Aorta (tissue), 5 donors: ENCODE measurements around the gene CLCA1. TPM values are rescaled to one million over a fixed set of nuclear protein-coding genes. Genes with fewer than 3 reads are reported as not detected.

ENCODE experiments used
- ATAC-seq: fragments of 200-7000 bp; cut with Tn5 transposase; one replicate; pipeline ENCODE4 v1.9.1; 2022; ENCODE audit warnings: moderate library complexity; ENCODE audit not compliant: low FRiP score
- DNase-seq, 2 donors: peaks; one replicate each; pipeline ENCODE4 v3.0.0-alpha.2; 2020
- H3K27ac ChIP-seq, 2 donors: one replicate each; pipeline ENCODE4 v1.5.1; 2013; ENCODE audit warnings: low read length in 2 of 2, mild to moderate bottlenecking in 2 of 2, moderate library complexity in 2 of 2, control low read depth in 1 of 2, inconsistent platforms in 1 of 2, low read depth in 1 of 2
- H3K27me3 ChIP-seq, 2 donors: one replicate each; pipeline ENCODE4 v1.6.1; 2013; ENCODE audit warnings: control low read depth in 1 of 2, low read length in 1 of 2, mild to moderate bottlenecking in 1 of 2, moderate library complexity in 1 of 2; ENCODE audit not compliant: insufficient read depth in 2 of 2, control insufficient read depth in 1 of 2
- H3K36me3 ChIP-seq, 2 donors: one replicate each; pipeline ENCODE4 v1.6.1; 2013; ENCODE audit warnings: control low read depth in 1 of 2, low read length in 1 of 2, mild to moderate bottlenecking in 1 of 2; ENCODE audit not compliant: insufficient read depth in 2 of 2, control insufficient read depth in 1 of 2
- H3K4me1 ChIP-seq, 2 donors: one replicate each; pipeline ENCODE4 v1.6.1; 2013; ENCODE audit warnings: low read length in 2 of 2, control low read depth in 1 of 2, mild to moderate bottlenecking in 1 of 2, moderate library complexity in 1 of 2; ENCODE audit not compliant: insufficient read depth in 2 of 2, control insufficient read depth in 1 of 2
- H3K4me3 ChIP-seq, 2 donors: one replicate each; pipeline ENCODE4 v1.5.1; 2013; ENCODE audit warnings: low read length in 2 of 2, control low read depth in 1 of 2, mild to moderate bottlenecking in 1 of 2
- H3K9me3 ChIP-seq: one replicate; pipeline ENCODE4 v1.6.1; 2013; ENCODE audit warnings: mild to moderate bottlenecking, low read length; ENCODE audit not compliant: control insufficient read depth
- WGBS, 2 donors: extraction: QIAGEN DNeasy Blood & Tissue Kit; methylation state at CpG; one replicate each; pipeline ENCODE4 v1.1.7; 2013; 5-methylcytosine and 5-hydroxymethylcytosine counted together
- intact Hi-C, 2 donors: fragments of 100-400 bp; cut with DNase I; formaldehyde crosslinking; loops; one replicate each; pipeline versions ENCODE4 v1.14.2 to v1.15.0; 2022
- polyA plus RNA-seq, 2 donors: library from polyadenylated mRNA; stranded (reverse); fragments of 200-250 nt; gene quantifications; one replicate each; pipeline ENCODE4 v1.2.3, GENCODE V29; 2013
- total RNA-seq, 2 donors: library from RNA; stranded (reverse); fragmentation: NEBNext Ultra II Directional; extraction: Animal tissue kit (Norgen Biotek cat#: 25700); gene quantifications; one replicate each; pipeline ENCODE4 v1.2.1, GENCODE V29; 2021
- donor health status: healthy with polysubstance abuse.
- donor health status: Bipolar disorder and iron deficiency.
- donor health status: DM: no; HTN: no; CAD: no.
- donor health status: DM: no; HTN: no; CAD: no.
- donor health status: DM: yes; HTN: yes; CAD: no.

Gene CLCA1
- total and polyA plus RNA-seq, 4 donors = 0.10 to 29.7 (median 0.15) TPM; not detected in 1

DNA sequence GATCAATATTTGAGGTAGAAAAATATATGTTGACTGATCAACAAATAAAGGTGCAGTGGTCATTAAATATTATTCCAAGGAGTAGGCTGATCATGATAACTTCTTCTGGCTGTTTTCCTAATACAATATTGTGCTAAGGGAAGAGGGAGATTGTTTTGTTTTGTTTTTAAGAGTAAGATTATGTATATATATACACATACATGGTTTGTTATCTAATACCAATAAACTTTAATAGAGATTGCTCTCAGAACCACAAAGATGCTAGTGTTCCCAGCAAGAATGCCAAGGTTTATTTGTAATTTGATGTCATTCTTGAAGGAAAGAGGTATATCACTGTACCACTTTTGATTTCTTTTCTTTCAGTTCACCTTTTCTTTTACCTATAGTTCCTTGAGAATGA, 34.7 kb upstream of the CLCA1 start:
- no peaks in the 10 kb centered on the region for H3K27me3 ChIP-seq
- DNase-seq (no peak), ATAC-seq (no peak)
- H3K4me1 ChIP-seq = peaks cover 3% of the 10 kb centered on the region in 2 donors
- no peak overlapping the region for H3K27ac ChIP-seq
- H3K4me3 ChIP-seq = no peak overlapping the region
- no peaks in the 10 kb centered on the region for H3K36me3 ChIP-seq
- H3K9me3 ChIP-seq = peaks cover 2% of the 10 kb centered on the region
- intact Hi-C loops = no loop called here

DNA sequence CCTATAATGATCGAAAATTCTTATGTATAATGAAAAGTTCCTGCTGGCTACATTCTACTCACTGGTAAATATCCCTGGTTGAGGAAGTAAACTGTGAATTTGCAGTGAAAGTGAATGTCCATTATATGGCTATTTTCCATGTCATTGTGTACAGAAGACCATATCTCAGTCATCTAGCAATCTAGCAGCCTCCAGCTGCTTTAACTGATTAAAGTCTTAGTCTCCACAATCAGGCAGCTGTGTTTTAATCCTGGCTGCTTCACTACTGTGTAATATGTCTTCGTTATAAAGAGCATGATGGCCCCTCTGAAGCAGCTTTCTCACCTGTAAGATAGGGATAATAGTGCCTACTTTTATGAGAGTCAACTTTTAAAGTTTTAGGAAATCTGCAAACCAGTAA, 33.4 kb upstream of the CLCA1 start:
- peaks cover 0 to 1% of the 10 kb centered on the region in 2 donors for H3K4me1 ChIP-seq
- 41 to 70% methylated on average over 2 of the region's 2 CpGs for WGBS, 2 donors
- no peak overlapping the region for H3K27ac ChIP-seq
- DNase-seq = no peak
- no peak for ATAC-seq
- H3K9me3 ChIP-seq = peaks cover 2% of the 10 kb centered on the region
- H3K36me3 ChIP-seq = no peaks in the 10 kb centered on the region
- intact Hi-C loops = no loop called here
- no peaks in the 10 kb centered on the region for H3K27me3 ChIP-seq
- no peak overlapping the region for H3K4me3 ChIP-seq

DNA sequence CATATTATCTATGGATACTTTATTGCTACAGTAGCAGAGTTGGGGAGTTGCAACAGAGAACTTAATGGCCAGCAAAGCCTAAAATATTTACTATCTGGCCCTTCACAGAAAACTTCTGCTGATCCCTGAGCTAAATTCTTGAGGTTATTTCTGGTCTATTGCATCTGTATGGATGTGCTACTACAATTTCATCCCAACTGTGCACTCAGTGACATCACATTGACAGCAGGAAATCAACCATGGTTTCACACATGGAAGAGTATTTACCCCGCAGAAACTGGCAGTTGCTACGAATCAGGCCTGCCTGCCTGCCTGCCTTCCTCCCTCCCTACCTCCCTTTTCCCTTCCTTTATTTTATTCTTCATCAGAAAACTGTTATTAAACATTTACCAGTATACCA, 32.7 kb upstream of the CLCA1 start:
- H3K4me3 ChIP-seq = no peak overlapping the region
- intact Hi-C loops = no loop called here
- H3K9me3 ChIP-seq = peaks cover 2% of the 10 kb centered on the region
- H3K4me1 ChIP-seq = no peaks in the 10 kb centered on the region
- no peak for DNase-seq
- ATAC-seq = no peak
- H3K36me3 ChIP-seq = no peaks in the 10 kb centered on the region
- H3K27ac ChIP-seq = no peak overlapping the region
- 77 to 82% methylated on average over 2 of the region's 2 CpGs for WGBS, 2 donors
- no peaks in the 10 kb centered on the region for H3K27me3 ChIP-seq

DNA sequence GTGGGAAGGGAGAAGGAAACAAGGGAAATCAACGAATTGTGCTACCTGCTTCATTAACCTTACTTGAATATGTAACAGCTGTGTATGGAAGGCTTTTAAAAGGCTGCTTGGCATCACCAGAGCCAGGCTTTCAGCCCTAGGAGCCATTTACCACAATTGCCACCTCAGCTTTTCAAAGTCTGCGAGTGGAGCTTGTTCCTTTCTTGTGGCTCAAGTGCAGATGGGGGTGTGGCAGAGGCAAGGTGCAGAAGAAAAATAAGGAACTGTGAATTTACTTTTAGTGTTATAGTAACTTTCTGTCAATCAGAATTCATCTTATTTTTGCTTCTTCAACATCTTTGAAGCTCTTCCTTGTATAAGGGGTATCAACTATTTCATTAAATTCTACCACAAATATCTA, 27.1 kb upstream of the CLCA1 start:
- DNase-seq = no peak
- no peaks in the 10 kb centered on the region for H3K27me3 ChIP-seq
- H3K36me3 ChIP-seq = no peaks in the 10 kb centered on the region
- H3K4me1 ChIP-seq = no peaks in the 10 kb centered on the region
- intact Hi-C loops = no loop called here
- no peak overlapping the region for H3K4me3 ChIP-seq
- H3K27ac ChIP-seq = no peak overlapping the region
- WGBS, 2 donors = 60 to 62% methylated on average over 2 of the region's 2 CpGs
- no peak for ATAC-seq
- peaks cover 2% of the 10 kb centered on the region for H3K9me3 ChIP-seq

DNA sequence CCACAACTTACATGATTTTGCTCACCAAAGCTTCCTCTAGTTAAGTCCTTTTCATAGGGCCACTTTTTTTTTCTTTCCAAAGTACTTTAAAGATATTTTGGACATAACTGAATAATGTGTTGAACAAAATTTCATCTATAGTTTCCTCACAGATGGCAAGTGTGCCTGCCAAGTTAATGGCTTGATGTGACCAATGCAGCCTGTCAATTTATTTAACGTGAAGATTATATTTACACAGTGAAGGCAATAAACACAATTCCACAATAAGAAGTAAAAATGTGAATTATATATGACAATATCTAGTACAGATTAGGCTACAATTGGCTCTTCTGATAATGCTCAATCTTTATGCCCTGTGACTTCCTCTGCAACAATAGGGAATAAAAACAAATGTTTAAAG, 26.7 kb upstream of the CLCA1 start:
- no peaks in the 10 kb centered on the region for H3K27me3 ChIP-seq
- no peaks in the 10 kb centered on the region for H3K36me3 ChIP-seq
- no peak overlapping the region for H3K27ac ChIP-seq
- intact Hi-C loops = no loop called here
- ATAC-seq (no peak), DNase-seq (no peak)
- H3K4me1 ChIP-seq = no peaks in the 10 kb centered on the region
- H3K9me3 ChIP-seq = peaks cover 2% of the 10 kb centered on the region
- WGBS, 2 donors = 73 to 83% methylated on average over 1 of the region's 1 CpG
- H3K4me3 ChIP-seq = no peak overlapping the region

DNA sequence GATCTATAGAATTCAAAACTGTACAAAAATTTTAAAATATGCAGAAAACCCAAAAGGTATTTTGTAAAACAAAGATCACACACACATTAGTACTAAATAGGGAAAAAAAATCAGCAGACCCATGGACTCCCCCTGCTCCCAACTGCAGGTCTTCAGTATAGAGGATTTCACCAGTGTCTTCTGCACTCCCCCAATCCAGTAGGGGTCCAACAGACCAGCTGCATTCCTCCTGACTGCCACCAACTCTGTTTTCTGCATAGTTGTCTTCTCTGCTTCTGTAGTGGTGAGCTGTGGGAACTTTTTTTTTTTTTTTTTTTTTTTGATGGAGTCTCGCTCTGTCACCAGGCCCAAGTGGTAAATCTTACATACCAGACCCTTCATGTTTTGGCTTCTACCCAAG, 22.8 kb upstream of the CLCA1 start:
- Histone ChIP-seq H3K9me3 (no peaks in the 10 kb centered on the region), H3K4me3 (no peak overlapping the region), H3K4me1 (no peaks in the 10 kb centered on the region), H3K27ac (no peak overlapping the region), H3K27me3 (no peaks in the 10 kb centered on the region), H3K36me3 (no peaks in the 10 kb centered on the region)
- no peak for ATAC-seq
- 22 to 55% methylated on average over 1 of the region's 1 CpG for WGBS, 2 donors
- intact Hi-C loops = no loop called here
- no peak for DNase-seq

DNA sequence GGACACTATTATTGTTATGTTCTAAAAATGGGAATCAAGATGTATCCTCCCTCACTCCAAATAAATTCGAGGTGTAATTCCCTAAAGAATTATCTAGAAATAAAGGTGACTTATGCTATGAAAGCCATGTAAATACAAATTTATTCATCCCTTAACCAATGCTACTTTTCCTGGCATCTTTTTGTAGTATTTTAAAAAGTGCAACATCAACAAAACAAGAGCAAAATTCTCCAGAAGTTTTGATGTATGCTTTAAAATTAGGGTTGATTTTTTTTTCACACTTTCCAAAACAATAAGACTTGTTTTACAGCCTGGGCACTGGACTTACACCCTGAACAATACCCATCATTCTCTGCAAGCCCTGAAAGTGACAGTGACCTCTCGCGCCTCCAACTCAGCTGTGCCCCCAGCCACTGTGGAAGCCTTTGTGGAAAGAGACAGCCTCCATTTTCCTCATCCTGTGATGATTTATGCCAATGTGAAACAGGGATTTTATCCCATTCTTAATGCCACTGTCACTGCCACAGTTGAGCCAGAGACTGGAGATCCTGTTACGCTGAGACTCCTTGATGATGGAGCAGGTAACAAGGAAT, 21.4 kb upstream of the CLCA1 start:
- Histone ChIP-seq H3K4me3 (no peak overlapping the region), H3K9me3 (no peaks in the 10 kb centered on the region), H3K27me3 (no peaks in the 10 kb centered on the region), H3K27ac (no peak overlapping the region), H3K36me3 (no peaks in the 10 kb centered on the region), H3K4me1 (no peaks in the 10 kb centered on the region)
- no peak for ATAC-seq
- WGBS, 2 donors = 77 to 78% methylated on average over 4 of the region's 4 CpGs
- intact Hi-C loops = no loop called here
- DNase-seq = no peak

DNA sequence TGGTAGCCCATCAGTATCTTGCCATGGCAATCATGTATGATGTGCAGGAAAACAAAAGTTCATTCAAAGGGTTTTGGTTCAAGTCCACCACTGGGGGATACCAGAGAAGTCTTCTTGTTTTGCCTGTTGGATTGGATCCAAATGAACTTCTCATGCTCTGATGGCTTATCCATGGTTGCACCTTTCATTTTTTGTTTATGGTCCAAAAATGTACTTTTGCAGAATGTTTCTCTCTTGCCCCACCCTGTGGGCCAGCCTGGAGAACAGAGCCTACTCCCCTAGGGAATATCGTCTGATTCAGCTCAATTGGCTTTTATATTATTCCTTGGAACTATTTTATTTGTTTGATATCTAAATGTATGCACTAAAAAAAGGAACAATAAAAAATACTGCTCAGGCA, 20.1 kb upstream of the CLCA1 start:
- no peaks in the 10 kb centered on the region for H3K9me3 ChIP-seq
- no peak overlapping the region for H3K27ac ChIP-seq
- no peaks in the 10 kb centered on the region for H3K27me3 ChIP-seq
- ATAC-seq = no peak
- no peaks in the 10 kb centered on the region for H3K4me1 ChIP-seq
- DNase-seq = no peak
- no peak overlapping the region for H3K4me3 ChIP-seq
- no peaks in the 10 kb centered on the region for H3K36me3 ChIP-seq
- WGBS, 2 donors = 76 to 79% methylated on average over 1 of the region's 1 CpG
- intact Hi-C loops = no loop called here

DNA sequence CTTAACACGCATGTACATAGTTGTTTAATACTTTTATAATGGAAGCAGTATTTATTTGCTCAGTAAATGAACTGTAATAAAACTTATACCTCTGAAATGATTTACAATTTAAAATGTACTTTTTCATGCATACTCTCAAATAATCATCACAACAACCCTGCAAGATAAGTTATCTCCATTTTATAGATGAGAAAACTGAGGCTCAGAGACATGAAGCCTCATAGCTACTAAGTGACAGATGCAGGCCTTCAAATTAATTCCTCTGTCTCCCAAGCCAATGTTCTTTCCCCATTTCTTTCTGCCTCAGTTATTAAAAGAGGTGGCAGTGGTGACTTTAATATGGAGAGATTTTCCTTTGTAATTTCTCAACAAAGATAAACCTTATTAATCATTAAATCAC, 19.6 kb upstream of the CLCA1 start:
- Histone ChIP-seq H3K4me1 (no peaks in the 10 kb centered on the region), H3K9me3 (no peaks in the 10 kb centered on the region), H3K4me3 (no peak overlapping the region), H3K36me3 (no peaks in the 10 kb centered on the region), H3K27ac (no peak overlapping the region), H3K27me3 (no peaks in the 10 kb centered on the region)
- 96 to 97% methylated on average over 1 of the region's 1 CpG for WGBS, 2 donors
- no peak for ATAC-seq
- intact Hi-C loops = no loop called here
- no peak for DNase-seq
